Measurements from ENCODE around the gene TUNAR.

TUNAR gene

DNA sequence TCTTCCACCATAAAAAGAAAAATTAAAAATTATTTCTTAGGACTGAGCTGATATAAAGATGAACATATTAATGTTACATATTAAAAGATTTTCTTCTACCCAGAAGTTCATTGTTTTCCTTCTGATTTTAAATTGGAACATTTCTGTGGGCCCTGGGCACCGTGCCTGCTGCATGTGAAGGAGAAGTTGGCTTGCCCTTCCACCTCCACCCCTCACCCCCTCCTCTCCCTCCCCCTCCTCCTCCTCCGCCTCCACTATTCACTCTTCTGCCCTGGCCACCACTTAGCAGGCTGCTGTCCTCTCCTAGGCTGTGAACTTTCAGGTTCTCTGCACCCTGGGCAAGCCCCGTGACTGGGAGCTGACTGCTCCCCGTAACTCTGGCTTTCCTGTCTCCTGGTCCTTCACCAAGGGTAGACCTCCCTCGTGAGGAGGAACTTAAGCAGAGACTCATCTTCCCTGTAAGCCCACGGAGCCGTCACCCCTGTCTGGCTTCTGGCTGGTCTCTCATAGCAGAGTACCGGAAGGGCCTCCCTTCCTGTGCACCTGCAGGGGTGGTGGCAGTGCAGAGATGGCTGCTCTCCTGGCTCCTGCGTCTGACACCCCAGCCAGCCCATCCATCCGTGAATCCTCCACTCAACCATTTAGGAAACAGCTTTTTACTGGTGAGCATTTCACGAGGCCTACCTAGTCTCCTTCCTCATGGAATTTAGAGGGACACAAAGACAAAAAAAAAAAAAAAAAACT lies 12.8 kb downstream of the TUNAR start:
- no peak overlapping the region for H3K4me3 ChIP-seq (ENCODE audit: low read length, poor library complexity, severe bottlenecking)
- H3K9me2 ChIP-seq (replicated peaks; ENCODE audit: low read depth, low read length): no peaks in the 10 kb centered on the region
- H3K9me3 ChIP-seq (ENCODE audit: insufficient read depth, low read depth, low read length): no peaks in the 10 kb centered on the region
- H3K36me3 ChIP-seq (ENCODE audit: insufficient read depth, low read length): no peaks in the 10 kb centered on the region
- no peaks in the 10 kb centered on the region for H4K20me1 ChIP-seq (ENCODE audit: insufficient read depth, low read length, poor library complexity, severe bottlenecking)
- H3K79me2 ChIP-seq (ENCODE audit: insufficient read depth, low read length): no peaks in the 10 kb centered on the region
- peaks cover 3% of the 10 kb centered on the region for H3K4me1 ChIP-seq (ENCODE audit: insufficient read depth, low read length, poor library complexity, severe bottlenecking)
- TF ChIP-seq EZH2phosphoT487 (IDR thresholded peaks at IDR 0.05; ENCODE audit: borderline replicate concordance): no peak
- TF ChIP-seq, protein P1, sequence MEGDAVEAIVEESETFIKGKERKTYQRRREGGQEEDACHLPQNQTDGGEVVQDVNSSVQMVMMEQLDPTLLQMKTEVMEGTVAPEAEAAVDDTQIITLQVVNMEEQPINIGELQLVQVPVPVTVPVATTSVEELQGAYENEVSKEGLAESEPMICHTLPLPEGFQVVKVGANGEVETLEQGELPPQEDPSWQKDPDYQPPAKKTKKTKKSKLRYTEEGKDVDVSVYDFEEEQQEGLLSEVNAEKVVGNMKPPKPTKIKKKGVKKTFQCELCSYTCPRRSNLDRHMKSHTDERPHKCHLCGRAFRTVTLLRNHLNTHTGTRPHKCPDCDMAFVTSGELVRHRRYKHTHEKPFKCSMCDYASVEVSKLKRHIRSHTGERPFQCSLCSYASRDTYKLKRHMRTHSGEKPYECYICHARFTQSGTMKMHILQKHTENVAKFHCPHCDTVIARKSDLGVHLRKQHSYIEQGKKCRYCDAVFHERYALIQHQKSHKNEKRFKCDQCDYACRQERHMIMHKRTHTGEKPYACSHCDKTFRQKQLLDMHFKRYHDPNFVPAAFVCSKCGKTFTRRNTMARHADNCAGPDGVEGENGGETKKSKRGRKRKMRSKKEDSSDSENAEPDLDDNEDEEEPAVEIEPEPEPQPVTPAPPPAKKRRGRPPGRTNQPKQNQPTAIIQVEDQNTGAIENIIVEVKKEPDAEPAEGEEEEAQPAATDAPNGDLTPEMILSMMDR (conservative IDR thresholded peaks at IDR 0.05; ENCODE audit: low read length): no peak
- H3F3A ChIP-seq (ENCODE audit: low read depth): no peaks in the 10 kb centered on the region
- H3K9ac ChIP-seq (ENCODE audit: low read depth, low read length, poor library complexity, severe bottlenecking): no peak overlapping the region
- no peaks in the 10 kb centered on the region for H3K27me3 ChIP-seq (ENCODE audit: insufficient read depth, low read length, poor library complexity, severe bottlenecking)
- peak overlapping the region; percentile 28 for H3K4me2 ChIP-seq (ENCODE audit: low read depth, low read length, poor library complexity, severe bottlenecking)
- H2AFZ ChIP-seq (ENCODE audit: low read length): no peak overlapping the region

DNA sequence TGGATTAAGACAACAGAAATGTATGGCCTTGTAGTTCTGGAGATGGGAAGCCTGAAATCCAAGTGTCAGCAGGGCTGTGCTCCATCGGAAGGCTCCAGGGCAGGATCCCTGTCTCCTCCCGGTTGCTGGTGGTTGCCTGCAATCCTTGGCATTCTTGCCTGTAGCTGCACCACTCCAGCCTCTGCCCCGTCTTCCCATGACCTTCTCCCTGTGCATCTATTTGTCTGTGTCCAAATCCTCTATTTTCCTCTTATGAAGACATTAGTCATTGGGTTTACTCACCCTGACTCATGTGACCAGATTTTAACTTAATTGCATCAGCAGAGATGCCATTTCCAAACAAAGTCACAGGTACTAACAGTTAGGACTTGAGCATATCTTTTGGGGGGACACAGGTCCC lies 15.1 kb downstream of the TUNAR start:
- H3K9me2 ChIP-seq (replicated peaks; ENCODE audit: low read depth, low read length): no peaks in the 10 kb centered on the region
- H3K9ac ChIP-seq (ENCODE audit: low read depth, low read length, poor library complexity, severe bottlenecking): no peak overlapping the region
- no peak overlapping the region for H3K4me3 ChIP-seq (ENCODE audit: low read length, poor library complexity, severe bottlenecking)
- no peak overlapping the region for H3K4me2 ChIP-seq (ENCODE audit: low read depth, low read length, poor library complexity, severe bottlenecking)
- no peaks in the 10 kb centered on the region for H3K27me3 ChIP-seq (ENCODE audit: insufficient read depth, low read length, poor library complexity, severe bottlenecking)
- H3K4me1 ChIP-seq (ENCODE audit: insufficient read depth, low read length, poor library complexity, severe bottlenecking): peaks cover 3% of the 10 kb centered on the region
- no peaks in the 10 kb centered on the region for H3K36me3 ChIP-seq (ENCODE audit: insufficient read depth, low read length)
- no peaks in the 10 kb centered on the region for H4K20me1 ChIP-seq (ENCODE audit: insufficient read depth, low read length, poor library complexity, severe bottlenecking)
- no peak overlapping the region for H2AFZ ChIP-seq (ENCODE audit: low read length)
- no peaks in the 10 kb centered on the region for H3F3A ChIP-seq (ENCODE audit: low read depth)
- no peaks in the 10 kb centered on the region for H3K79me2 ChIP-seq (ENCODE audit: insufficient read depth, low read length)
- TF ChIP-seq, protein P1 (conservative IDR thresholded peaks at IDR 0.05; ENCODE audit: low read length): no peak
- no peak for TF ChIP-seq EZH2phosphoT487 (IDR thresholded peaks at IDR 0.05; ENCODE audit: borderline replicate concordance)
- H3K9me3 ChIP-seq (ENCODE audit: insufficient read depth, low read depth, low read length): no peaks in the 10 kb centered on the region

DNA sequence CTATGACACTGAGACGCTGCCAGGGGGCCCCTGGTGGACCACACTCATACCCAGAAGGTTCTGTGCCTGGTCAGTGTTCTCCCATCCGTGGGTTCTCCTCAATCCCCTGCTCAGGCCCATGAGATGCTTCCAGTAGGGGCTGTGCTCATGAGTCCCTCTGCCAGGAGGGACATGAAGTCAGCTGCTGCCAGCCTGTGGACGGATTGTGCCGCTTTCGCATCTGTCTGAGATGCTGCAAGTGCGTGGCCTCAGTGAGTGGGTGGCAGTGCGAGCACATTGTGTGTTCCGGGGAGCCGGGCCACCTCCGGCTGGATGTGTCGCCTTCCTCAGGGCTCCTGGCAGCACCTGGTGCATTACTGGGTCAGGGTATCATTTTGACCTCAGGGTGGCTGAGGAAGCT lies 15.5 kb downstream of the TUNAR start:
- Histone ChIP-seq H3K36me3 (ENCODE audit: insufficient read depth, low read length) (no peaks in the 10 kb centered on the region), H3K79me2 (ENCODE audit: insufficient read depth, low read length) (no peaks in the 10 kb centered on the region), H3K4me3 (ENCODE audit: low read length, poor library complexity, severe bottlenecking) (no peak overlapping the region), H3F3A (ENCODE audit: low read depth) (no peaks in the 10 kb centered on the region), H3K4me2 (ENCODE audit: low read depth, low read length, poor library complexity, severe bottlenecking) (no peak overlapping the region), H3K9me2 (replicated peaks; ENCODE audit: low read depth, low read length) (no peaks in the 10 kb centered on the region), H3K9me3 (ENCODE audit: insufficient read depth, low read depth, low read length) (no peaks in the 10 kb centered on the region), H3K27me3 (ENCODE audit: insufficient read depth, low read length, poor library complexity, severe bottlenecking) (no peaks in the 10 kb centered on the region), H2AFZ (ENCODE audit: low read length) (no peak overlapping the region), H4K20me1 (ENCODE audit: insufficient read depth, low read length, poor library complexity, severe bottlenecking) (no peaks in the 10 kb centered on the region), H3K9ac (ENCODE audit: low read depth, low read length, poor library complexity, severe bottlenecking) (no peak overlapping the region), H3K4me1 (ENCODE audit: insufficient read depth, low read length, poor library complexity, severe bottlenecking) (peaks cover 3% of the 10 kb centered on the region)
- no peak for TF ChIP-seq EZH2phosphoT487 (IDR thresholded peaks at IDR 0.05; ENCODE audit: borderline replicate concordance)
- TF ChIP-seq, protein P1 (conservative IDR thresholded peaks at IDR 0.05; ENCODE audit: low read length): no peak

Data from Loucy (cell line).